Ovary (tissue), 9 donors: ENCODE measurements around the gene OR2F2. TPM values are rescaled to one million over a fixed set of nuclear protein-coding genes. Genes with fewer than 3 reads are reported as not detected.

Experiments
- DNase-seq, 5 donors: peaks; one replicate each; pipeline ENCODE4 v3.0.0-alpha.2; 2019 to 2020
- H3K27ac ChIP-seq, 2 donors: fragments of 200-600 bp; one replicate each; pipeline versions ENCODE4 v1.5.1 to v1.8.0; 2019 to 2022
- H3K27me3 ChIP-seq: fragments of 200-600 bp; one replicate; pipeline ENCODE4 v1.8.0; 2022
- H3K36me3 ChIP-seq: fragments of 200-600 bp; sonication (generic); one replicate; pipeline ENCODE4 v1.5.1; 2019
- H3K4me1 ChIP-seq: one replicate; pipeline ENCODE4 v1.8.1; 2013; ENCODE audit warnings: mild to moderate bottlenecking, moderate library complexity; ENCODE audit not compliant: insufficient read depth
- H3K4me3 ChIP-seq: fragments of 200-600 bp; sonication (generic); one replicate; pipeline ENCODE4 v1.5.1; 2017
- H3K9me3 ChIP-seq, 2 donors: fragments of 200-600 bp in 1 of 2; sonication (generic) in 1 of 2; one replicate each; pipeline versions ENCODE4 v1.5.1 to v1.8.1; 2013 to 2019; ENCODE audit warnings: mild to moderate bottlenecking in 1 of 2, moderate library complexity in 1 of 2
- EP300 ChIP-seq: sonication (generic); formaldehyde crosslinking; IDR thresholded peaks from one replicate; pipeline ENCODE4 v1.6.1; 2017; ENCODE audit warnings: antibody characterized with exemption
- POLR2A ChIP-seq: fragments of 450-650 bp; IDR thresholded peaks from one replicate; pipeline ENCODE4 v1.6.1; 2017; ENCODE audit warnings: antibody characterized with exemption, mild to moderate bottlenecking, moderate library complexity
- WGBS, 3 donors: extraction: QIAGEN DNeasy Blood & Tissue Kit in 1 of 3; methylation state at CpG; one replicate each; pipeline versions ENCODE4 v1.1.5 to v1.1.7; 2013 to 2017; 5-methylcytosine and 5-hydroxymethylcytosine counted together
- intact Hi-C, 4 donors: fragments of 100-400 bp; cut with DNase I; formaldehyde crosslinking; loops; one replicate each; pipeline versions ENCODE4 v1.11.0 to v1.15.1; 2022 to 2023
- polyA plus RNA-seq, 2 donors: library from polyadenylated mRNA; stranded (reverse); fragments of 200-250 nt in 1 of 2; fragments of 350-450 nt in 1 of 2; fragmentation: Illumina TruSeq in 1 of 2; extraction: RNeasy Lipid Tissue Mini Kit (QIAGEN cat#74804) in 1 of 2; gene quantifications; one replicate each; pipeline ENCODE4 v1.2.3, GENCODE V29; 2013 to 2014
- total RNA-seq, 7 donors: library from RNA; depleted of rRNA in 2 of 7; stranded (reverse); fragments of >200 nt in 2 of 7; fragmentation: NEBNext Ultra II Directional in 3 of 7; extraction: Animal tissue kit (Norgen Biotek cat#: 25700) in 3 of 7; gene quantifications; one replicate each; pipeline versions ENCODE4 v1.1.0 to v1.2.4, GENCODE V29; 2016 to 2023
- TF ChIP-seq, protein P1 (sequence below), 3 donors: fragments of 450-650 bp in 2 of 3; fragments of 200-600 bp in 1 of 3; IDR thresholded peaks; one replicate each; pipeline versions ENCODE4 v1.5.1 to v1.8.0; 2016 to 2022; ENCODE audit warnings: antibody characterized with exemption in 3 of 3, mild to moderate bottlenecking in 1 of 3
- donor health status: DM: no; HTN: no; CAD: no; lungs with moderate emphysema.
- donor health status: DM: no; HTN: no; CAD: no.
- donor health status: Bipolar disorder and iron deficiency.
- donor health status: DM: yes; HTN: yes; CAD: no.
- donor health status: DM: no; HTN: no; CAD: no.
- donor health status: DM: yes; HTN: yes; CAD: no.

The OR2F2 gene
- total and polyA plus RNA-seq, 9 donors, result not detected

DNA sequence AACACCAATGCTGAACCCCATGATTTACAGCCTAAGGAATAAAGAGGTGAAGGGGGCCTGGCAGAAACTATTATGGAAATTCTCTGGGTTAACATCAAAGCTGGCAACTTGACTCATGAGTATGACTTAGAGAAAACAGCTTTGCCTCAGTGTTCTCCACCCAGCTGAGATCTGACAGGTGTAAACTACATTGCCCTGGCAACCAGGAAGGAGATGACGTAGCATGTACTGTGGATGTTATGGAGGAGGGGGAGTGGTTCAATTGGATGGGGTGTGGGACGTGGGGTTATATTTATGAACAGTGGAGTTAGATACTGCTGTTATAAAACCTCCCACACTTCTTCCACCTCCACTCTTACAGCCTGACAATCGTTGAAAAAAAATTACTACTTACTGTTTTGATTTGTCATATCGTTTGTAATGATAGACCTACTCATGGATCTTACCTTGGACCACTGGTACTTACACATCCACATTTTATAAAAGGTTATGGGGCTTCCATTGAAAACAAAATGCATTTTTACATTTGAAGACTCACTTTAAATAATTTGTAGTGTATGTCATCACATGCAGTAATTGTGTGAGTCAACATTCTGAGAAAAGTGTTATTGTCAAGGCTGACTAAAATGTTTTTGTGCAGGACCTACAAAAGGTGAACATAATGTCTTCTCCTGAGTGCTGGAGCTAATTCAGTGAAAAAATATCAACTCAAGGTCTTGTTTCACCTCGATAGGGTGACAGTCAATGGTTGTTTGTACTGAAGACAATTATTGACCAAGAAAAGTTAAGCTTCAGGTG, 26.0 kb downstream of the OR2F2 start:
- Histone ChIP-seq H3K27me3 (no peaks in the 10 kb centered on the region), H3K4me1 (no peaks in the 10 kb centered on the region), H3K27ac (no peak overlapping the region), H3K4me3 (no peak overlapping the region), H3K9me3 (no peaks in the 10 kb centered on the region), H3K36me3 (no peaks in the 10 kb centered on the region)
- 63 to 70% (median 64%) methylated on average over 5 of the region's 5 CpGs for WGBS, 3 donors
- intact Hi-C loops, result no loop called here
- TF ChIP-seq POLR2A (no peak), EP300 (no peak)
- TF ChIP-seq, protein P1, sequence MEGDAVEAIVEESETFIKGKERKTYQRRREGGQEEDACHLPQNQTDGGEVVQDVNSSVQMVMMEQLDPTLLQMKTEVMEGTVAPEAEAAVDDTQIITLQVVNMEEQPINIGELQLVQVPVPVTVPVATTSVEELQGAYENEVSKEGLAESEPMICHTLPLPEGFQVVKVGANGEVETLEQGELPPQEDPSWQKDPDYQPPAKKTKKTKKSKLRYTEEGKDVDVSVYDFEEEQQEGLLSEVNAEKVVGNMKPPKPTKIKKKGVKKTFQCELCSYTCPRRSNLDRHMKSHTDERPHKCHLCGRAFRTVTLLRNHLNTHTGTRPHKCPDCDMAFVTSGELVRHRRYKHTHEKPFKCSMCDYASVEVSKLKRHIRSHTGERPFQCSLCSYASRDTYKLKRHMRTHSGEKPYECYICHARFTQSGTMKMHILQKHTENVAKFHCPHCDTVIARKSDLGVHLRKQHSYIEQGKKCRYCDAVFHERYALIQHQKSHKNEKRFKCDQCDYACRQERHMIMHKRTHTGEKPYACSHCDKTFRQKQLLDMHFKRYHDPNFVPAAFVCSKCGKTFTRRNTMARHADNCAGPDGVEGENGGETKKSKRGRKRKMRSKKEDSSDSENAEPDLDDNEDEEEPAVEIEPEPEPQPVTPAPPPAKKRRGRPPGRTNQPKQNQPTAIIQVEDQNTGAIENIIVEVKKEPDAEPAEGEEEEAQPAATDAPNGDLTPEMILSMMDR (IDR thresholded peaks at IDR 0.05), result no peak
- no peak for DNase-seq

DNA sequence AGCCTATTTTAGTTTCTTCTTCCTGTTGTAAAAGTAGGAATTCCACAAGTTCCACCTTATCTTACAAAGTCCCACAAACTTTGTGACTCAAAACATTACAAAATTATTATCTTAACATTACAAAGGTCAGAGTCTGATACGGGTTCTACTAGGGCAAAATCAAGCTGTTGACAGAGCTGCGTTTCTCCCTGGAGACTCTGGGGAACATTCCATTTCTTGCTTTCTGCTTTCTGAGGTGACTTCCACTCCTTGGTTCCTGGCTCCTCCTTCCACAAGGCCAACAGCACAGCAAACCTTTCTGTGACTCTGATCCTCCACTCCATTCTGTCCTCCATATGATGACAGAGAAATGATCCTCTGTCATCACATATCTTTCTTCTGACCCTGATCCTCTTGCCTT, 30.2 kb downstream of the OR2F2 start:
- no peaks in the 10 kb centered on the region for H3K27me3 ChIP-seq
- intact Hi-C loops, result no loop called here

DNA sequence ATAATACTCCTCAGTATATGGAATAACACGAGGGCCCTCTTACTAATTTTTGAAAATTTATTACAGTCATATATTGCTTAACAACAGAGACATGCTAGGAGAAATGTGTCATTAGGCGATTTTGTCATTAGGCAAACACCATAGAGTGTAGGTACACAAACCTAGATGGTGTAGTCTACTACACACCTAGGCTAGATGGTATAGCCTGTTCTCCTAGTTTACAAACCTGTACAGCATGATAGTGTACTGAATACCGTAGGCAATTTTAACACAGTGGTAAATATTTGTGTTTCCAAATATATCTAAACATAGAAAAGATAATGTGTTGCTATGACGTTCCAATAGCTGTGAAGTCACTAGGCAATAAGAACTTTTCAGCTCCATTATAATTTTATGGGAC, 32.4 kb downstream of the OR2F2 start:
- Histone ChIP-seq H3K4me1 (no peaks in the 10 kb centered on the region), H3K4me3 (no peak overlapping the region), H3K9me3 (no peaks in the 10 kb centered on the region), H3K27me3 (no peaks in the 10 kb centered on the region), H3K27ac (no peak overlapping the region), H3K36me3 (no peaks in the 10 kb centered on the region)
- WGBS, 3 donors, result 78 to 81% (median 81%) methylated on average over 4 of the region's 4 CpGs
- DNase-seq, result no peak
- TF ChIP-seq, protein P1 (IDR thresholded peaks at IDR 0.05), result no peak
- no peak for TF ChIP-seq EP300
- no peak for TF ChIP-seq POLR2A
- intact Hi-C loops, result no loop called here

More for the DNA sequence above, 30.2 kb downstream of the OR2F2 start:
- no peaks in the 10 kb centered on the region for H3K9me3 ChIP-seq
- H3K4me3 ChIP-seq, result no peak overlapping the region
- no peaks in the 10 kb centered on the region for H3K4me1 ChIP-seq
- no peaks in the 10 kb centered on the region for H3K36me3 ChIP-seq
- no peak for DNase-seq
- TF ChIP-seq POLR2A (no peak), EP300 (no peak)
- TF ChIP-seq, protein P1 (IDR thresholded peaks at IDR 0.05), result no peak
- WGBS, 3 donors, result 11 to 22% (median 18%) methylated on average over 2 of the region's 2 CpGs
- no peak overlapping the region for H3K27ac ChIP-seq

DNA sequence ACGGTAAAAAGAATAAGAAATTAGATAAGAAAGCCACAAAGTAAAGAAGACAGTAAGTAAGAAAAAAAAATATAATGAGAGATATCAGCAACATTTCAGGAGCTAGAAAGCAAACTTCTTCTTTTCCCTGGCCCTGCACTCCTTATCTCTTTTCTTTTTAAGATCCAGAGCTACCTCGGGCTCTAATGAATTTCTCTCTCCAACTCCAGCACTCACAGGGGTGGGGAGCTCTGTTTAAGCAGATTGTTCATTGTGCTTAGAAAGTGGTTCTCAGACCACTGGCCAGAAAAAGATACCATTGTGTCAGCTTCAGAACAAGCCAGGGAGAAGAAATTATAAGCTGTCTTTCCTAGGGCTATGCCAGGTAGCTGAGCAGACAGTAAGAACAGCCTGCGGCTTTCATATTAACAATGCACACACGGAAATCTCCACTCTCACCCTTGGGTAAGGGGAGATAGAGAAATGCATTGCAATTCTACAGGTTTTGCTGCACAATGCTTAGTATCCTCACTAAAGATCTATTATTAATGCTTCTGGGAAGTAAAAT, 38.9 kb downstream of the OR2F2 start:
- H3K27ac ChIP-seq, result no peak overlapping the region
- DNase-seq, result no peak
- no peaks in the 10 kb centered on the region for H3K27me3 ChIP-seq
- no peak overlapping the region for H3K4me3 ChIP-seq
- H3K4me1 ChIP-seq, result no peaks in the 10 kb centered on the region
- intact Hi-C loops, result no loop called here
- 40 to 44% (median 40%) methylated on average over 4 of the region's 4 CpGs for WGBS, 3 donors
- TF ChIP-seq EP300 (no peak), POLR2A (no peak)
- TF ChIP-seq, protein P1 (IDR thresholded peaks at IDR 0.05), result no peak
- no peaks in the 10 kb centered on the region for H3K9me3 ChIP-seq
- no peaks in the 10 kb centered on the region for H3K36me3 ChIP-seq
